GM13976 (cell line): ENCODE data around the gene TMEM243.
"Not testable (repeated sequence)": the region's sequence is repeated elsewhere in the genome, so short reads cannot be mapped to it uniquely, and the experiment has no call there.

Experiments
- DNase-seq: peaks from one replicate; pipeline ENCODE4 v3.0.0; 2012; ENCODE audit warnings: low spot score
- CTCF ChIP-seq: IDR thresholded peaks from 2 replicates; pipeline ENCODE4 v1.5.1; 2012; ENCODE audit warnings: borderline replicate concordance, mild to moderate bottlenecking; ENCODE audit not compliant: insufficient read depth; ENCODE audit errors: extremely low read depth, missing control alignments, control extremely low read depth
- in situ Hi-C: fragments of 300-500 bp; cut with MboI; formaldehyde crosslinking; loops from one replicate; pipeline ENCODE4 v1.12.0; 2022; ENCODE audit warnings: low sequenced_read_pairs, mixed read lengths, inconsistent platforms; ENCODE audit not compliant: unreplicated experiment

The TMEM243 gene

GRCh38 chr7:87213811-87214210 lies 5.7 kb downstream of the TMEM243 start:
- no peak for TF ChIP-seq CTCF
- in situ Hi-C loops: no loop called here
- DNase-seq: no peak

- TF ChIP-seq CTCF: no peak
- in situ Hi-C loops: no loop called here
Measured at GRCh38 chr7:87213252-87213651, 6.3 kb downstream of the TMEM243 start.

DNA sequence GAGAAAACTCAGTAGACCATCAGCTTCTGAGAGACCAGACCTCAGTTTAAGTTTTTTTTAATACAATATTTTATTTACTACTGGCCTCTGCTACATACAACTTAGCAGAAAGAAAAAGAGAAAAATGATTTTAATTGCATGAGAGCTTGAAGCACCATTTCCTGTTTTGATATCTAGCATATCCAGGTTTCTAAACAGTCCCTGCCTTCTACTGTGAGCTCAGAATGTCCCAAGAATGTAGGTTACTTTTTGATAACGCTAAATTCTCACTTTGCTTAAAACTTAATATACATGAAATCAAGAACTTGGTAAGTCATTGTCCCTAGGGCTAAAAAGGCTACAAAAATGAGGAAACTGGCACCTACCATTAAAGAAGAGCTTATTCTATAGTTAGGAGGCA lies 7.0 kb downstream of the TMEM243 start:
- DNase-seq: no peak
- in situ Hi-C loops: no loop called here
- no peak for TF ChIP-seq CTCF

More at GRCh38 chr7:87213252-87213651, 6.3 kb downstream of the TMEM243 start:
- DNase-seq: no peak

GRCh38 chr7:87210506-87210905 lies 9.0 kb downstream of the TMEM243 start:
- no peak for DNase-seq
- no peak for TF ChIP-seq CTCF
- in situ Hi-C loops: no loop called here

DNA sequence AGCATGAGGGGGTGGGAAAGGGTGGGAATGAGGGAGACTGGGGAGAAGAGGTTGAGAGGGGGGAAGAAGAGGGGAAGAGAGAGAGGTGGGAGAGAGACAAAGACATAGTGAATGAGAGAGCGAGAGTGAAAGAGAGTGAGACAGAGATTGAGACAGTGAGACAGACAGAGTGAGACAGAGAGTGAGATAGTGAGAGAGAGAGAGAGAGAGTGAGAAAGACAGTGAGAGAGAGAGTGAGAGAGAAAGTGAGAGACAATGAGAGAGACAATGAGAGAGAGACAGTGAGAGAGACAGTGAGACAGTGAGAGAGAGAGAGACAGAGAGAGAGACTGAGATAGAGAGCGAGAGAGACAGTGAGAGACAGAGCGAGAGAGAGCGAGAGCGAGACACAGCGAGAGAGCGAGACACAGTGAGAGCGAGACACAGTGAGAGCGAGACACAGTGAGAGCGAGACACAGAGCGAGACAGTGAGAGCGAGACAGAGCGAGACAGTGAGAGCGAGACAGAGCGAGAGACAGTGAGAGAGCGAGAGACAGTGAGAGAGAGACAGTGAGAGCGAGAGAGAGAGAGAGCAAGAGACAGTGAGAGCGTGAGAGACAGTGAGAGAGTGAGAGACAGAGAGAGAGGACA lies 10.1 kb downstream of the TMEM243 start:
- TF ChIP-seq CTCF: no peak
- in situ Hi-C loops: no loop called here
- no peak for DNase-seq

DNA sequence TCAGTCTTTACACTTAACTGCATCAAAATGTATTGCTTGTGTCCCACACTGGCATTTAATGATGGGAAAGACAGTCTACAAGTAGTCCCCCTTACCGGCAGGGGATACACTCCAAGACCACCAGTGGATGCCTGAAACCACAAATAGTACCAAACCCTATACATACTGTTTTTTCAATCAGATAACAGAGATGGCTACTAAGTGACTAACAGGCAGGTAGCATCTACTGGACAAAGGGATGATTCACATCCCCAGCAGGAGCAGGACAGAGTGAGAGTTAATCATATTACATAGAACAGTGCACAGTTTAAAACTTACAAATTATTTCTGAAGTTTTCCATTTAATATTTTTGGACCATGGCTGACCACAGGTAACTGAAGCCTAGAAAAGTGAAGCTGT lies 13.2 kb downstream of the TMEM243 start:
- no peak for TF ChIP-seq CTCF
- in situ Hi-C loops: no loop called here

DNA sequence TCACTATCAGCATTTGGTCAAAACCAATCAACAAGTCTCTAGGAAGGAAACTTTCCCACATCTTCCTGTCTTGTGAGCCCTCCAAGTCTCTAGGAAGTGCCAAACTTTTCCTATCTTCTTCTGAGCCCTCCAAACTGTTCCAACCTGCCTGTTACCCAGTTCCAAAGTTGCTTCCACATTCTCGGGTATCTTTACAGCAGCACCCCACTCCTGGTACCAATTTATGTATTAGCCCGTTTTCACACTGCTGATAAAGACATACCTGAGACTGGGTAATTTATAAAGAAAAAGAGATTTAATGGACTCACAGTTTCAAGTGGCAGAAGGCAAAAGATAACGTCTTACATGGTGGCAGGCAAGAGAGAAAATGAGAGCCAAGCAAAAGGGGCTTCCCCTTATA lies 13.8 kb downstream of the TMEM243 start:
- DNase-seq, in situ Hi-C loops: not testable (repeated sequence)

More for the DNA sequence above, 13.2 kb downstream of the TMEM243 start:
- no peak for DNase-seq
